ENCODE results near the gene KCTD2. TPM values are rescaled to one million over a fixed set of nuclear protein-coding genes. Genes with fewer than 3 reads are reported as not detected.

KCTD2 gene
- total and polyA plus RNA-seq, 4 donors = 15.1 to 22.3 (median 19.4) TPM

GRCh38 chr17:75109407-75110233 lies 62.6 kb downstream of the KCTD2 start, which contains the start of gene ARMC7:
TSS of gene ARMC7 (plus strand) at chr17:75109969. CDS start at chr17:75110289, 320 bp downstream.
- peaks cover 0 to 9% (median 2%) of the 10 kb centered on the region in 4 donors for H3K36me3 ChIP-seq (ENCODE audit: control insufficient read depth in 4 of 4, insufficient read depth in 4 of 4, low read length in 4 of 4)
- H3K9ac ChIP-seq (ENCODE audit: insufficient read depth in 1 of 2, low read length in 2 of 2) = peak within 1 kb of the TSS in 1 of 2 donors; percentile 77
- WGBS, 2 donors = 1% methylated on average over 68 of the region's 68 CpGs
- no peaks in the 10 kb centered on the region for H3K9me3 ChIP-seq (ENCODE audit: control insufficient read depth in 4 of 4, insufficient read depth in 3 of 4, low read length in 3 of 4)
- H3K4me1 ChIP-seq (ENCODE audit: control insufficient read depth in 5 of 5, insufficient read depth in 5 of 5, low read length in 5 of 5) = peaks cover 0 to 20% (median 9%) of the 10 kb centered on the region in 5 donors
- peak within 1 kb of the TSS; percentile 82 to 84 for H3K27ac ChIP-seq (ENCODE audit: low read depth in 1 of 2, low read length in 1 of 2)
- no peak for TF ChIP-seq CTCF (IDR thresholded peaks at IDR 0.05; ENCODE audit: control extremely low read depth, extremely low read depth)
- peak within 1 kb of the TSS; percentile 70 for H3K4me3 ChIP-seq
- peaks cover 0 to 4% (median 0%) of the 10 kb centered on the region in 3 donors for H3K27me3 ChIP-seq (ENCODE audit: control insufficient read depth in 3 of 3, insufficient read depth in 3 of 3, low read length in 2 of 3)
- peak; percentile 81 to 89 (median 88) for DNase-seq
- ATAC-seq (ENCODE audit: insufficient read depth, low FRiP score) = peak; percentile 83

- Histone ChIP-seq H3K4me1 (ENCODE audit: control insufficient read depth in 5 of 5, insufficient read depth in 5 of 5, low read length in 5 of 5) (peaks cover 0 to 25% (median 12%) of the 10 kb centered on the region in 5 donors), H3K27me3 (ENCODE audit: control insufficient read depth in 3 of 3, insufficient read depth in 3 of 3, low read length in 2 of 3) (peaks cover 0 to 4% (median 0%) of the 10 kb centered on the region in 3 donors), H3K27ac (ENCODE audit: low read depth in 1 of 2, low read length in 1 of 2) (peak overlapping the region; percentile 59 to 84), H3K4me3 (peak overlapping the region; percentile 70), H3K9me3 (ENCODE audit: control insufficient read depth in 4 of 4, insufficient read depth in 3 of 4, low read length in 3 of 4) (no peaks in the 10 kb centered on the region), H3K36me3 (ENCODE audit: control insufficient read depth in 4 of 4, insufficient read depth in 4 of 4, low read length in 4 of 4) (peaks cover 0 to 4% (median under 1%) of the 10 kb centered on the region in 4 donors), H3K9ac (ENCODE audit: insufficient read depth in 1 of 2, low read length in 2 of 2) (peak overlapping the region in 1 of 2 donors; percentile 77)
- ATAC-seq (ENCODE audit: insufficient read depth, low FRiP score) = no peak
- no peak for TF ChIP-seq CTCF (IDR thresholded peaks at IDR 0.05; ENCODE audit: control extremely low read depth, extremely low read depth)
- WGBS, 2 donors = 20 to 22% methylated on average over 40 of the region's 40 CpGs
- no peak for DNase-seq
Measured at GRCh38 chr17:75110234-75110937, 63.4 kb downstream of the KCTD2 start.

GRCh38 chr17:75111777-75112335 lies 64.8 kb downstream of the KCTD2 start:
- Histone ChIP-seq H3K4me3 (no peak overlapping the region), H3K27ac (ENCODE audit: low read depth in 1 of 2, low read length in 1 of 2) (peak overlapping the region in 1 of 2 donors; percentile 4), H3K4me1 (ENCODE audit: control insufficient read depth in 5 of 5, insufficient read depth in 5 of 5, low read length in 5 of 5) (peaks cover 0 to 40% (median 12%) of the 10 kb centered on the region in 5 donors), H3K9me3 (ENCODE audit: control insufficient read depth in 4 of 4, insufficient read depth in 3 of 4, low read length in 3 of 4) (no peaks in the 10 kb centered on the region), H3K9ac (ENCODE audit: insufficient read depth in 1 of 2, low read length in 2 of 2) (no peak overlapping the region), H3K36me3 (ENCODE audit: control insufficient read depth in 4 of 4, insufficient read depth in 4 of 4, low read length in 4 of 4) (peaks cover 0 to 6% (median under 1%) of the 10 kb centered on the region in 4 donors), H3K27me3 (ENCODE audit: control insufficient read depth in 3 of 3, insufficient read depth in 3 of 3, low read length in 2 of 3) (peaks cover 0 to 4% (median 0%) of the 10 kb centered on the region in 3 donors)
- ATAC-seq (ENCODE audit: insufficient read depth, low FRiP score) (no peak), DNase-seq (no peak)
- TF ChIP-seq CTCF (IDR thresholded peaks at IDR 0.05; ENCODE audit: control extremely low read depth, extremely low read depth) = no peak
- 67 to 73% methylated on average over 7 of the region's 7 CpGs for WGBS, 2 donors

All from lung (tissue), 12 donors.